Measurements from ENCODE around the gene TP53TG3C. TPM values are rescaled to one million over a fixed set of nuclear protein-coding genes. Genes with fewer than 3 reads are reported as not detected.
"Not testable (repeated sequence)": the region's sequence is repeated elsewhere in the genome, so short reads cannot be mapped to it uniquely, and the experiment has no call there.

Gene TP53TG3C, protein sequence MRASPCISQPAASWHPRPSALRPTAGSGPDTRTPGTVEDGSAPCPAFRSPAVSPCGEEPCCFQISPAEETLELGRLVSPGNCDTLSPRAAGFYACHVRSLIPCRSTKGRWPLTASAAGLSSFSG
- not detected for total RNA-seq

DNA sequence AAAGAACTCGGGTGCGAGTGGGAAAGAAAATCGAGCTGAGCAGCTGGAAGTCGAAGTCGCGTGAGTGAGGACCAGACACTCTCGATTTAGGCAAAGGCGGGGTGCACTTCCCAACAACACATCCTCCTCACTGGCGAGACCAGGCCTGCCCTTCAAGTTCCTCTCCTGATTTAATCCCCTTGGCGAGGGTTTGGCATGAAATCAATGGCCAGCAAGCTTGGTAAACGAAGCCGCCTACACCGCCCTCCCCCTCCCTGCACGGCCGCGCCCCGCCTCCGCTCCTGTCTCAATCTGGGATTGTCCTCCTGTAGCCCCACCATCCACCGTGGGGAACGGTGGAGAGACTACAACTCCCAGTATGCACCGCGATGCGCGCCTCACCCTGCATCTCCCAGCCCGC, at the start of gene TP53TG3C:
Gene TP53TG3C, plus strand, starts transcription at position 301 of the 400 bp plus-strand sequence. Its CDS starts 68 bp downstream, at position 369.
- not testable (repeated sequence) for H3K27ac Mint-ChIP-seq; ATAC-seq (replicated peaks); H3K36me3 Mint-ChIP-seq (ENCODE audit: low read depth); H3K4me3 Mint-ChIP-seq; H3K9me3 Mint-ChIP-seq; H3K27me3 Mint-ChIP-seq; H3K4me1 Mint-ChIP-seq

Other genes starting within 250 kb of the TP53TG3C start
- gene TP53TG3E, start 110.1 kb downstream of the TP53TG3C start, total RNA-seq: not detected
- not detected for gene TP53TG3B, start 166.6 kb downstream of the TP53TG3C start, total RNA-seq